ENCODE data around the gene LRMDA. TPM values are rescaled to one million over a fixed set of nuclear protein-coding genes. Genes with fewer than 3 reads are reported as not detected.

Gene LRMDA
- total RNA-seq, 1 experiment from 2014 or later: 1.2 TPM

DNA sequence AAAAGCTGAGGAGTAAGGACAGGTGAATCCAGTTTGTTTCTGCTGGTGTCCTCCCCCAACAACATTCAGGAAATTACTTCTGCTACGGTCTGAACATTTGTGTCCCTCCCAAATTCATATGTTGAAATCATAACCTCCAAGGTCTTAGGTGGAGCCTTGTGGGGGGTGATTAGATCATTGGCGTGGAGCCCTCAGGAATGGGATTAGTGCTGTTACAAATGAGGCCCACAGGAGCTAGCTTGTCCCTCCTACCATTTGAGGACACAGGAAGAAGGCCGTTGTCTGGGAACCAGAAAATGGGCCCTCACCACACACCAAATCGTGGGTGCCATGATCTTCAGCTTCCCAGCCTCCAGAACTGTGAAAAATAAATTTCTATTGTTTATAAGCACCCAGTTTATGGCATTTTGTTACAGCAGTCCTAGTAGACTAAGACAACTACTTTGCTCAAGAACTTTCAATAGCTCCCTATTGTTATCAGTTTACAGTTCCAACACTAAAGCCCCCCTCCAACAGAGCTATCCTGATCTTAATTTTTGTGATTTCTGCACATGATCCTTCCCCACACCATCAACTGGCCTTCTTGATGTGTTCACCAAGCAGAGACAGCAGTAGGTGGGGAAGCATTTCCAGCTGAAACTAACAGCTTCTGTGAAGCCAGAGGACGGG is 2.1 kb upstream of the LRMDA start:
- Histone ChIP-seq H3K36me3 (ENCODE audit: low read depth, low read length) (no peaks in the 10 kb centered on the region), H3K27me3 (ENCODE audit: low read length) (peaks cover 24% of the 10 kb centered on the region), H3K9ac (ENCODE audit: low read length) (no peak overlapping the region), H3K4me3 (ENCODE audit: low read length) (no peak overlapping the region), H3F3A (ENCODE audit: low read length, unreplicated experiment) (no peaks in the 10 kb centered on the region), H3K9me3 (ENCODE audit: low read length) (no peaks in the 10 kb centered on the region), H3K79me2 (ENCODE audit: low read length) (no peaks in the 10 kb centered on the region), H3K4me2 (ENCODE audit: low read length) (no peak overlapping the region), H3K4me1 (ENCODE audit: insufficient read depth, low read length) (peaks cover 5% of the 10 kb centered on the region; the same call in 1 of the 2 replicates), H3K9me2 (replicated peaks; ENCODE audit: low read length) (no peaks in the 10 kb centered on the region), H3K27ac (ENCODE audit: low read length) (no peak overlapping the region), H4K20me1 (ENCODE audit: low read length) (no peaks in the 10 kb centered on the region), H2AFZ (ENCODE audit: low read length) (no peak overlapping the region)
- no peak for ATAC-seq
- ChIA-PET CTCF (interaction anchor here (0.5 kb wide), 1 partner anchor 204 kb away, joined by 3 read pairs; no protein-coding TSS in a partner anchor), POLR2A (ENCODE audit: unreplicated experiment) (interaction anchor here (0.6 kb wide), 1 partner anchor 606 kb away, joined by 3 read pairs; no protein-coding TSS in a partner anchor)
- no peak for TF ChIP-seq EZH2phosphoT487 (IDR thresholded peaks at IDR 0.05; ENCODE audit: borderline replicate concordance, low read length)
- TF ChIP-seq, protein P1, sequence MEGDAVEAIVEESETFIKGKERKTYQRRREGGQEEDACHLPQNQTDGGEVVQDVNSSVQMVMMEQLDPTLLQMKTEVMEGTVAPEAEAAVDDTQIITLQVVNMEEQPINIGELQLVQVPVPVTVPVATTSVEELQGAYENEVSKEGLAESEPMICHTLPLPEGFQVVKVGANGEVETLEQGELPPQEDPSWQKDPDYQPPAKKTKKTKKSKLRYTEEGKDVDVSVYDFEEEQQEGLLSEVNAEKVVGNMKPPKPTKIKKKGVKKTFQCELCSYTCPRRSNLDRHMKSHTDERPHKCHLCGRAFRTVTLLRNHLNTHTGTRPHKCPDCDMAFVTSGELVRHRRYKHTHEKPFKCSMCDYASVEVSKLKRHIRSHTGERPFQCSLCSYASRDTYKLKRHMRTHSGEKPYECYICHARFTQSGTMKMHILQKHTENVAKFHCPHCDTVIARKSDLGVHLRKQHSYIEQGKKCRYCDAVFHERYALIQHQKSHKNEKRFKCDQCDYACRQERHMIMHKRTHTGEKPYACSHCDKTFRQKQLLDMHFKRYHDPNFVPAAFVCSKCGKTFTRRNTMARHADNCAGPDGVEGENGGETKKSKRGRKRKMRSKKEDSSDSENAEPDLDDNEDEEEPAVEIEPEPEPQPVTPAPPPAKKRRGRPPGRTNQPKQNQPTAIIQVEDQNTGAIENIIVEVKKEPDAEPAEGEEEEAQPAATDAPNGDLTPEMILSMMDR (conservative IDR thresholded peaks at IDR 0.05; ENCODE audit: low read depth, low read length): no peak
- TF ChIP-seq EZH2 (IDR thresholded peaks at IDR 0.05; ENCODE audit: low read length, unreplicated experiment): no peak
- BruUV-seq (replicated peaks): no TSS peak
- intact Hi-C loops (cut with micrococcal nuclease): no loop called here
- DNase-seq: no peak

DNA sequence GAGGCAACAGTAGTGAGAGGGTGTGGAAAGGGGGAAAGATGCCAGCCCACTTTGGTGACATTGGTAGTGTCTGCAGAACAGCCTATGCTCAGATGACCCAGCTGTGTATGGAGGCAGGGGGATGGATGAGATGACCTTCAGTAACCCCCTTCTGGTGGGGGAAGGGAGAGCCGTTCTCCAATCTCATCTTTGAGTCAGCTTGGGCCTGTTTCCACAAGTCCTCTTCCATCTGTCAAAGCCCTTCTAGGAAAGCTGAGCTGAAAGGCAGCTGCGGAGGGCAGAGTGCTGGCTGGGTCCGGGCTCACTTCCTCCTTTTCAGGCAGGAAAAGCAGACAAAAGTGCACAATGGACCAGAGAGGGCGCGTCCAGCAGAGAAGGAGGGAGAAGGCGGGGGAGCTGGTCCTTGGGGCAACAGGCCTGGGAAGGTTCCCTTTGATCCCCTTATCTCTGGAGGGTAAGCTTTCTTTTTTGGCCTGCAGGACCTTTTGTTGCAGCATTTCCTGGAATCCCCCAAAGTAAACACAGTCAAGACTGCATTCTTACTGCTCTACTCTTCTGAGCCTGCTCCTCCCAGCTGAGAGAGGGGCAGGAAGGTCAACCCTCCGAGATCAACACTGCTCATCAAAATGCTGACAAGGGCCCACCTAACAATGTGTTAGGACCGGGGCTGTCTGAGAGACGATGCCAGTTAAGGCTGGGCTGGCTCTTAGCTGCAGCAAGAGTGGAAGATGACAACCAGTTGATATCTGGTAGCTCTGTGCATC is 1.2 kb upstream of the LRMDA start:
- no peaks in the 10 kb centered on the region for H3K9me3 ChIP-seq (ENCODE audit: low read length)
- ChIA-PET CTCF (interaction anchor here (0.7 kb wide), 1 partner anchor 863 kb away, joined by 9 read pairs; no protein-coding TSS in a partner anchor), POLR2A (ENCODE audit: unreplicated experiment) (interaction anchor here (0.5 kb wide), 1 partner anchor 175 kb away, joined by 3 read pairs; no protein-coding TSS in a partner anchor)
- no peak overlapping the region for H3K27ac ChIP-seq (ENCODE audit: low read length)
- no peaks in the 10 kb centered on the region for H3K36me3 ChIP-seq (ENCODE audit: low read depth, low read length)
- no peak overlapping the region for H2AFZ ChIP-seq (ENCODE audit: low read length)
- H3K79me2 ChIP-seq (ENCODE audit: low read length): no peaks in the 10 kb centered on the region
- BruUV-seq (replicated peaks): no TSS peak
- H3K4me3 ChIP-seq (ENCODE audit: low read length): no peak overlapping the region
- ATAC-seq (no peak), DNase-seq (no peak)
- peaks cover 5% of the 10 kb centered on the region; the same call in 1 of the 2 replicates for H3K4me1 ChIP-seq (ENCODE audit: insufficient read depth, low read length)
- TF ChIP-seq, protein P1 (conservative IDR thresholded peaks at IDR 0.05; ENCODE audit: low read depth, low read length): no peak
- no peak for TF ChIP-seq EZH2phosphoT487 (IDR thresholded peaks at IDR 0.05; ENCODE audit: borderline replicate concordance, low read length)
- TF ChIP-seq EZH2 (IDR thresholded peaks at IDR 0.05; ENCODE audit: low read length, unreplicated experiment): no peak
- no peak overlapping the region for H3K4me2 ChIP-seq (ENCODE audit: low read length)
- H3F3A ChIP-seq (ENCODE audit: low read length, unreplicated experiment): no peaks in the 10 kb centered on the region
- no peak overlapping the region for H3K9ac ChIP-seq (ENCODE audit: low read length)
- no peaks in the 10 kb centered on the region for H4K20me1 ChIP-seq (ENCODE audit: low read length)
- intact Hi-C loops (cut with micrococcal nuclease): no loop called here
- no peaks in the 10 kb centered on the region for H3K9me2 ChIP-seq (replicated peaks; ENCODE audit: low read length)
- peaks cover 31% of the 10 kb centered on the region for H3K27me3 ChIP-seq (ENCODE audit: low read length)
